C4-2B (cell line): Measurements from ENCODE around the gene ACOT7.

ENCODE experiments used
- ZFX ChIP-seq: fragments of 450-650 bp; IDR thresholded peaks from 2 replicates; pipeline ENCODE4 v1.6.1; 2017
- TF ChIP-seq, protein P1 (sequence below): fragments of 450-650 bp; conservative IDR thresholded peaks from 2 replicates; pipeline ENCODE4 v1.5.1; 2017; ENCODE audit warnings: mild to moderate bottlenecking

- TF ChIP-seq, protein P1, sequence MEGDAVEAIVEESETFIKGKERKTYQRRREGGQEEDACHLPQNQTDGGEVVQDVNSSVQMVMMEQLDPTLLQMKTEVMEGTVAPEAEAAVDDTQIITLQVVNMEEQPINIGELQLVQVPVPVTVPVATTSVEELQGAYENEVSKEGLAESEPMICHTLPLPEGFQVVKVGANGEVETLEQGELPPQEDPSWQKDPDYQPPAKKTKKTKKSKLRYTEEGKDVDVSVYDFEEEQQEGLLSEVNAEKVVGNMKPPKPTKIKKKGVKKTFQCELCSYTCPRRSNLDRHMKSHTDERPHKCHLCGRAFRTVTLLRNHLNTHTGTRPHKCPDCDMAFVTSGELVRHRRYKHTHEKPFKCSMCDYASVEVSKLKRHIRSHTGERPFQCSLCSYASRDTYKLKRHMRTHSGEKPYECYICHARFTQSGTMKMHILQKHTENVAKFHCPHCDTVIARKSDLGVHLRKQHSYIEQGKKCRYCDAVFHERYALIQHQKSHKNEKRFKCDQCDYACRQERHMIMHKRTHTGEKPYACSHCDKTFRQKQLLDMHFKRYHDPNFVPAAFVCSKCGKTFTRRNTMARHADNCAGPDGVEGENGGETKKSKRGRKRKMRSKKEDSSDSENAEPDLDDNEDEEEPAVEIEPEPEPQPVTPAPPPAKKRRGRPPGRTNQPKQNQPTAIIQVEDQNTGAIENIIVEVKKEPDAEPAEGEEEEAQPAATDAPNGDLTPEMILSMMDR: no peak
- no peak for TF ChIP-seq ZFX
Measured at GRCh38 chr1:6298530-6298929, 95.0 kb downstream of the ACOT7 start.
